Fibroblast of skin of left biceps (primary cell): ENCODE measurements around the gene DLL3.

Experiments used
- DNase-seq, 2 experiments: peaks; one replicate each; pipeline ENCODE4 v3.0.0-alpha.2; 2013; ENCODE audit warnings: low read depth in 2 of 2

The DLL3 gene

GRCh38 chr19:39483141-39483540, 15.6 kb upstream of the DLL3 start:
- DNase-seq = no peak

- DNase-seq = no peak
Observed at GRCh38 chr19:39489756-39490155, 9.0 kb upstream of the DLL3 start.

GRCh38 chr19:39492225-39492624, 6.5 kb upstream of the DLL3 start:
- DNase-seq = no peak

GRCh38 chr19:39492788-39493187, 6.0 kb upstream of the DLL3 start:
- no peak for DNase-seq

- DNase-seq = no peak
Observed at GRCh38 chr19:39494661-39495060, 4.1 kb upstream of the DLL3 start.

GRCh38 chr19:39496063-39496462, 2.7 kb upstream of the DLL3 start:
- no peak for DNase-seq

GRCh38 chr19:39497701-39497995, 1.1 kb upstream of the DLL3 start:
- DNase-seq = no peak

- DNase-seq = no peak
Observed at GRCh38 chr19:39497996-39498797, 550 bp upstream of the DLL3 start.

- no peak for DNase-seq
Observed at GRCh38 chr19:39499932-39500331, 1.2 kb downstream of the DLL3 start.

- DNase-seq = no peak
Observed at GRCh38 chr19:39500543-39500942, 1.8 kb downstream of the DLL3 start.

- DNase-seq = no peak
Observed at GRCh38 chr19:39501340-39501739, 2.6 kb downstream of the DLL3 start.

GRCh38 chr19:39502640-39503417, 4.1 kb downstream of the DLL3 start:
- peak; percentile 32 for DNase-seq

GRCh38 chr19:39506598-39506943, 7.8 kb downstream of the DLL3 start:
- DNase-seq = no peak

GRCh38 chr19:39506944-39507714, 8.4 kb downstream of the DLL3 start:
- peak; percentile 35 to 36 for DNase-seq

- DNase-seq = no peak
Observed at GRCh38 chr19:39507715-39508364, 9.1 kb downstream of the DLL3 start.

- no peak for DNase-seq
Observed at GRCh38 chr19:39508629-39509028, 9.9 kb downstream of the DLL3 start.

GRCh38 chr19:39509233-39509632, 10.5 kb downstream of the DLL3 start:
- no peak for DNase-seq

GRCh38 chr19:39512988-39513387, 14.2 kb downstream of the DLL3 start:
- no peak for DNase-seq

- DNase-seq = no peak
Observed at GRCh38 chr19:39514840-39515550, 16.2 kb downstream of the DLL3 start, which contains the start of gene SELENOV. TSS of gene SELENOV (plus strand) at chr19:39515139. CDS start at chr19:39515213, 74 bp downstream.

GRCh38 chr19:39515551-39516191, 16.9 kb downstream of the DLL3 start:
- DNase-seq = no peak

GRCh38 chr19:39516270-39516669, 17.5 kb downstream of the DLL3 start:
- no peak for DNase-seq
